Tibial nerve (tissue), 4 donors: Measurements from ENCODE around the gene GATA5.

Experiments
- CTCF ChIP-seq, 5 experiments: fragments of 200-600 bp in 3 of 5; fragments of 450-650 bp in 2 of 5; sonication (generic) in 3 of 5; IDR thresholded peaks; one replicate each; pipeline ENCODE4 v1.5.1; 2016 to 2019; ENCODE audit warnings: antibody characterized with exemption in 5 of 5, mild to moderate bottlenecking in 3 of 5, moderate library complexity in 2 of 5
- EP300 ChIP-seq, 2 donors: sonication (generic); formaldehyde crosslinking; IDR thresholded peaks; one replicate each; pipeline ENCODE4 v1.6.1; 2017; ENCODE audit warnings: antibody characterized with exemption in 2 of 2, mild to moderate bottlenecking in 1 of 2
- POLR2A ChIP-seq, 2 donors: fragments of 450-650 bp; IDR thresholded peaks; one replicate each; pipeline ENCODE4 v1.6.1; 2017; ENCODE audit warnings: antibody characterized with exemption in 2 of 2, mild to moderate bottlenecking in 2 of 2, moderate library complexity in 2 of 2

GRCh38 chr20:62502496-62503095 is 26.8 kb upstream of the GATA5 start:
- TF ChIP-seq CTCF (IDR thresholded peaks at IDR 0.05) (no peak), POLR2A (IDR thresholded peaks at IDR 0.05) (no peak), EP300 (IDR thresholded peaks at IDR 0.05) (no peak)
